Stimulated activated CD4-positive, alpha-beta T cell treated with anti-CD3 and anti-CD28 coated beads, Interleukin-12 subunit alpha, Interleukin-12 subunit beta, amount 100 ng/mL, for 24 hours (primary cell): ENCODE results near the gene SCARF2.
"Not testable (repeated sequence)": the region's sequence is repeated elsewhere in the genome, so short reads cannot be mapped to it uniquely, and the experiment has no call there.

Source experiments
- DNase-seq, 2 experiments: peaks; one replicate each; pipeline ENCODE4 v3.0.0-alpha.2; 2020; ENCODE audit warnings: low read depth in 2 of 2

SCARF2 gene

DNA sequence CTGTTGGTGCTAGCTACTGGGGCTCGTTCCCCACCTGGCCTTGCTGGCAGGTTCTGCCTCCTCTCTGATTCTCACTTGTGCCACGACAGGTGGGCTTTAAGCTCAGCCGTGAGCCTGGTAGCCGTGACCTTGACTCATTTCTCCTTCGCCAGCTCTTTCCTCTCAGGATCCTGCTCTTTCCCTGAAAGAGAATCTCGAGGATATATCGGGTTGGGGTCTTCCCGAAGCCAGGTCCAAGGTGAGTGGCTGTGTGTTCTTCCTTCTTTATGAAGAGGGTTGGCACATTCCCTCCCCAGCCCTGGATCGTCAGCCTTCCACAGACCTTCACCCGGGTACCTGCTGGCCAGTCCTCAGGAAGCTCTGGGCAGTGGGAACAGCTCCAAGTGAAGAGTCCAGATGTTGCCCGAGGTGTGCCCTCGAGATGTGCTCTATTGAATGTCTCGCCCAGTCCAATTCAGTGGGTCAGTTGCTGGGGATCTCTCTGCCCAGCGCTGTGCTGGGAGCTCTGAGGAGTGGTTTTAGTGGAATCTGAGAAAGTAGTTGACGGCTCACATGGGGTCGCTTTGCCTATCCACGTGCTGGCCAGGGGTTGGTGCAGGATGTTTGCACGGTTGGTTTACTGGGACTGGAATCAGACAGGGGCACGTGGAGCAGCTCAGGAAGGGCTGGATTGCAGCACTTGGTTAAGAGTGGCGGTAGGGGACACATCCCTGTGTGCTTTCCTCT, 42.3 kb downstream of the SCARF2 start:
- no peak for DNase-seq

DNA sequence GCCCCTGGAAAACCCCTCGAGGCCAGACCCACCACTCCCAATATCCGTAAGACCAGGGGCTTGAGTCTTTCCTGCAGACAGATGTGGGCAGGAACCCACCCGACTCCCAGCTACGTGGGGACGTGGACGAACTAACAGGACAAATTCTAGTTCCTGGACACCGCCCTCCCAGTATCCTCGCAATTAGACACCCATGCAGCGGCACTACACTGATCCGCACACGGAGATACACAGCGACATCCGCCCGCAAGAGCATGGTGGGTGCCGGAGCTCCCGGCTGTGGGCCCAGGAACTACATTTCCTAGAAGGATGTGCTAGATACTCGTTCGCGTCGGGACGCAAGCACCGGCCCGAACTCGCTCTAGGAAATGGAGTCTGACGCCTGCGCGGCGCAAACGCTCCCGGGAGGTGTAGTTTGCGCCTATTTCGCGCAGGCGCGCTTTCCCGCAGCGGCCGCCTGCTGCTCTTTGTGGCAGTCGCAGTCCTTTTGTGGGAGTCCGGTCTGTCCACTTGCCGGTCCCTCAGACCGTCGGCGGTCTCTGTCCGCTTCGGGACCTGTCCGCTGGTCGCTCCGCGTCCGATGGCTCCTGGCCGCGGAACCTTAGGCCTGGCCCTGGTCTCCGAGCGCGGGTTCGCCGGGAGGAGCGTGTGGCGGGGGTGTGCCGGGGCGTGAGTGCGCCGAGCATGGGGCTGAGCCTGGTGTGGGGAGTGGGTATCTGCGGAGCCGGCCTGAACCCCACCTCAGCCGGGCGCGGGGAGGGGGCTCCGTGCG, 43.7 kb downstream of the SCARF2 start, which contains the start of gene ZNF74:
Gene ZNF74, plus strand, starts transcription at position 447 of the 772 bp plus-strand sequence. CDS start 478 bp downstream, outside the sequence.
- peak; percentile 72 for DNase-seq

DNA sequence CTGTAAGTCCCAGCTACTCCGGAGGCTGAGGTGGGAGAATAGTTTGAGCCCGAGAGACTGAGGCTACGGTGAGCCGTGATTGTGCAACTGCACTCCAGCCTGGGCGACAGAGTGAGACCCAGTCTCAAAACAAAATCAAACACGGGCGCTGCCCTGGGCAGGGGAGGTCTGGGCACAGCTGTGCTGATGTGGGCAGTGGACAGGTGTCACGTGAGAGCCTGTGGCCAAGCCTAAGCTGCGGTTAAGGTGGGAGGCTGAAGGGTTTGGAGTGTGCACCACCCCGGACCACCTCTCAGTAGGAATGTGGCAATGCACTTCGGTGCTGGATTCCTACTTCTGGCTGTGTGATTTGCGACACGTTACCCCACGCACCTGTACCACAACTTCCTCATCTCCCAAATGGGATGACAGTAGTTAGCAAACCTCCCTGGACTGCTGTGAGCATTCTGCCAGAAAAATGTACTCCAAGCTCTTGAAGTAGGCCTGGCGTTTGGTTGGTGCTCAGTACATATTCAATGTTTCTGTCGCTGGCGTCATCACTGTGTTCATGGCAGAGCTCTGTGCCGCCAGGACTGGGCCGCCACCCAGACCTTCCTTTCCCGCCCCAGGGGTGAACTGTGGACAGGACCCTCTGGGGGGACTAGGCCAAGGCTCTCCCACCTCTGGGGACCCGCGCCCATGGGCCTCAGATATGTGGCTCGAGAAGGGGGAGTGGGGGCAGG, 44.5 kb downstream of the SCARF2 start:
- DNase-seq = no peak

DNA sequence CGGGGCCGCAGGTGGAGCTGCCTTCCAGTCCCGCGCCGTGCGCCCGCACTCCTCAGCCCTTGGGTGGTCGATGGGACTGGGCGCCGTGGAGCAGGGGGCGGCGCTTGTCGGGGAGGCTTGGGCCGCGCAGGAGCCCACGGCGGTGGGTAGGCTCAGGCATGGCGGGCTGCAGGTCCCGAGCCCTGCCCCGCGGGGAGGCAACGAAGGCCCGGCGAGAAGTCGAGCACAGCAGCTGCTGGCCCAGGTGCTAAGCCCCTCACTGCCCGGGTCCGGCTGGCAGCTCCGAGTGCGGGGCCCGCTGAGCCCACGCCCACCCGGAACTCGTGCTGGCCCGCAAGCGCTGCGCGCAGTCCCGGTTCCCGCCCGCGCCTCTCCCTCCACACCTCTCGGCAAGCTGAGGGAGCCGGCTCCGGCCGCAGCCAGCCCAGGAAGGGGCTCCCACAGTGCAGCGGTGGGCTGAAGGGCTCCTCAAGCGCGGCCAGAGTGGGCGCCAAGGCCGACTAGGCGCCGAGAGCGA, 45.2 kb downstream of the SCARF2 start:
- not testable (repeated sequence) for DNase-seq

DNA sequence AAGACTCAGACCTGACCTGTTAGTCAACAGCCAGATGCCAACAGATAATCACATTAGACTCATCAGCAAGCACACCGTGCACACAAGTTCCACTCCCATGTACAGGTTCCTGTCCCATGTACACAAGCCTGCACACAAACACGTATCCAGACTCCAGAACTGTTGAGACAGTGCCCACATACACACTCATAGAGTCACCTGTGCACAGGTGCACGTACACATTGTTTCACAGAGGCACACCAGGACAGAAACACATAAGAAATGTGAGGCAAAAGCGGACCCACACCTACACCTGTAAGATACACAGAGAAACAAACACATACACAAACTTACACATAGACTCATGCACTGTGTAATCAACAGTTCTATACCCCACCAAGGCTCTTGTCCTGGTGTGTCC, 46.4 kb downstream of the SCARF2 start:
- DNase-seq = no peak

DNA sequence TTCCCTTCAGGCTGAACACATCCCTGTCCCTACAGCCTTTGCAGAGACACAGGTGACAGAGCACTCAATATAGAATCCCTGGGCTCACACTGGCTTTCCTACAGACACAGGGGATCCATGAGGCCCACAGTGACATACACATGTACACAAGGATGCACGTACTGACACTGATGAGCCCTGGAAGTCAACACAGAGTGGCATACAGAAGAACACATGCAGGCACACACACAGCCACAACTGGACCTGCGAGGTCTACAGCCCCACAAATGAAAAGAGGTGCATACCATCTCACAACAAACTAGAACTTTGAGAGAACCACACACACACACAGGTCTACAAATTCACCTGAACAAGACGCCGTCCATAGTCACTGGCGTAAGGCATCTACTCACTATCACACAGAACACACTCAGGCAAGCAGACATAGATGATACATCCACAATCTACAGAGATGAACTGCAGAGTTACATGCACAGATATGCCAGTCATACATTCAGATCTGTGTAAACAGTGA, 47.2 kb downstream of the SCARF2 start:
- DNase-seq = no peak

DNA sequence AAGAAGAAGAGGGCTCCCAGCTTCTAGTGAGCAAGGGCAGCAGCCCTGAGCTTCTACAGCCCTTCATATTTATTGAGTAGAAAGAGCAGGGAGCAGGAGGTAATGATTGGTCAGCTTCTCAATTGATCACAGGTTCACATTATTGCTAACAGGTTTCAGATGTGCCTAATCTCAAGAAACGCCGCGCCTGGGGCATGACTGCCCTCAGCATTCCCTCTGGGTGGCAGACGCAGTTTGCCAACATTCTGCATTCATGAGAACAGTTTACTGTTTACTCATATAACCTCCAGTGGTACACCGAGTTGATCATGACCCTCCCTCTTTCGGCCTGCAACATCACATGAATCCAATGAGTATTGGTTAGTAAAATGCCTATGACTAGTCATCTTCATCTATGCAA, 48.3 kb downstream of the SCARF2 start:
- DNase-seq = no peak

DNA sequence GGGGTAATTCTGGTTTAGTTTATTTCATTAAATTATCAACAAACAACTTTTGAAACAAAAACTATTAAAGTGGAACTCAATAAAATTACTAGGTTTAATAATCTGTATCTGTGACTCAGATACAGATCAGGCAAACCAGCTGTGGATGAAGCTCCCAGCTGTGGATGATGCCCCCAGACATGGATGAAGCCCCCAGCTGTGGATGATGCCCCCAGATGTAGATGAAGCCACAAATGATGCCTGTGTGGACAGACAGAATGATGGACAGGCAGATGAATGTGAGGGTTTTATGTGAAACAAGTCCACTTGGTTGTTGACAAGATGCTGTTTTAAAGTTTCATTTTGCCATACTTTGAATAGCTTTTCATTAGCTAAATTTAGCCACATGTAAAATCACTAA, 49.4 kb downstream of the SCARF2 start:
- no peak for DNase-seq

DNA sequence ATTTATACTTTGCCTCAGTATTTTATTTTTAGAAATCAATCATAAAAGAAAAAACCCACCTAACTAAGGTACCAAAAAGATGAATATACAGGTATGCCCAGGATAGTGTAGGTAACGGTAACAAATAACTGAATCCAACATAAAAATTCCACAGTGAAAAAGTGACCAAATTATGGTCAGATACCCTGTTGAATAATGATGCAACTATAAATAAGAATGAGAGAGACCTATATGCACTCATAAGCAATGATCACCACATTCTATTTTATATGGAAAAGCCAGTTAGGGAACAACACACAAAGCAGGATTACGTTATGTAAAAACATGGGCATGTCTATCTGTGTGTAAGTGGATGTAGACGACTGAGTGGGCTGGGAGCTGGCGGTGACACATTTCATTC, 50.7 kb downstream of the SCARF2 start:
- no peak for DNase-seq

DNA sequence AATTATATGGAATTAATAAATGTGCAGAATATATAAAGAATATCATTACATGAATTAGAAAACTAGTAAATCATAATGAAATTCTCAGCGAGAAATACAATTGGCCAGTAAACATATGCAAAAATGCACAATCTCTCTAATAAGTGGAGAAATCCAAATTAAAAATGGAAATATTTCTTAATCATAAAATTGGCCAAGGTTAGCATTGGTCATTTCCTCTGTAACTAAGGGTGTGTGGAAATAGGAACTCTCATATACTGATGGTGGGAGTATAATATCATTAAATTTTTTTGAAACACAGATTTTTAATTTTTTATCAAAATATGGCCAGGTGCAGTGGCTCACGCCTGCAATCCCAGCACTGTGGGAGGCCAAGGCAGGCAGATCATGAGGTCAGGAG, 51.3 kb downstream of the SCARF2 start:
- DNase-seq = no peak

DNA sequence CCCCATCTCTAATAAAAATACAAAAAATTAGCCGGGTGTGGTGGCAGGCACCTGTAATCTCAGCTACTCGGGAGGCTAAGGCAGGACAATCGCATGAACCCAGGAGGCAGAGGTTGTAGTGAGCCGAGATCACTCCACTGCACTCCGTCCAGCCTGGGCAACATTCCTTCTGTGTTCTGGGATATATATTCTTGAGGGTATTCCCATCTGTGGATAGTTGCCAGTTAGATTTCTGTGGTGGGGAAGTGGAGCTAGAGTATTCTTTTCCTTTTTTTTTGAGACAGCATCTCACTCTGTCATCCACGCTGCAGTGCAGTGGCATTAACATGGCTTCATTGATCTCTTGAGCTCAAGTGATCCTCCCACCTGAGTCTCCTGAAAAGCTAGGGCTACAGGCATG, 52.8 kb downstream of the SCARF2 start:
- DNase-seq = no peak

DNA sequence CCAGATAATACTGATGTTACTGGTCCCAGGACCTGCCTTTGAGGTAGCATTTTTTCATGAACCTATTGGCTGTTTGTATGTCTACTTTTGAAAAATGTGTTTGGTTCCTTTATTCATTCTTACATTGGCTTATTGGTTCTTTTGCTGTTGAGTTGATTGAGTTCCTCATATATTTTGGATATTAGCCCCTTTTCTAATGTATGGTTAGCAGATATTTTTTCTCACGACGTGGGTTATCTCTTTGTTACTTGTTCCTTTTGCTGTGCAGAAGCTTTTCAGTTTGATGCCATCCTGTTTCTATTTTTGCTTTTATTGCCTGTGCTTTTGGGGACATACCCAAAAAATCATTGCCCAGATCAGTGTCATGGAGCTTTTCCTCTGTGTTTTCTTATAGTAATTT, 53.5 kb downstream of the SCARF2 start:
- DNase-seq = no peak

DNA sequence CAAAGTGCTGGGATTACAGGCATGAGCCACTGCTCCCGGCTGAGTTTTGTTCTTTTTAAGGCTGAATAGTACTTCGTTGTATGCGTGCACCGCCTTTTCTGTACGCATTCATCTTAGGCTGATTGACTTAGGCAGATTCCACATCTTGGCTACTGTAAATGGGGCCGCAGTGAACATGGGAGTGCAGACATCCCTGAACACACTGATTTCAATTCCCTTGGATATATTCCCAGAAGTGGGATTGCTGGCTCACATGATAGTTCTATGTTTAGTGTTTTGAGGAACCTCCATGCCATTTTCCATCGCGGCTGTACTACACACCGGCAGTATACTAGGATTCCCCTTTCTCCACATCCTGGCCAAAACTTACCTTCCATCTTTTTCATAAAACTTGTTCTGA, 54.1 kb downstream of the SCARF2 start:
- DNase-seq = no peak

DNA sequence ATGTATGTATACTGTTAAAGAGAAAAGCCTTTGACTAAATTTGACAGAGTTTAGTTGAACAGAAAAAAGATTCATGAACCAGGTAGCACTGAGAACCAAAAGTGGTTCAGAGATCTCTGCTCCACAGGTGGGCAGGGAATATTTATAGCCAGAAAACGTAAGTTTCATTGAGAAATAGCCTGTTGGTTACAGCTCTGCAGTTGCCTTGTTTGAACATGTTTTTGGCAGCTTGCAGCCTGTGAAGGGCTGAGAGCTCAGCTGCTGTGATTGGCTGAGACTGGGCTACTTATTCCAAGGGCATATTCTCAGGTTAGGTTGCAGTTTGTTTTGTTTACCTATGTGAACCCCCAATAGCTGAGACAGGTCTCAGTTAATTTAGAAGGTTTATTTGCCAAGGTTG, 57.1 kb downstream of the SCARF2 start:
- DNase-seq = no peak

DNA sequence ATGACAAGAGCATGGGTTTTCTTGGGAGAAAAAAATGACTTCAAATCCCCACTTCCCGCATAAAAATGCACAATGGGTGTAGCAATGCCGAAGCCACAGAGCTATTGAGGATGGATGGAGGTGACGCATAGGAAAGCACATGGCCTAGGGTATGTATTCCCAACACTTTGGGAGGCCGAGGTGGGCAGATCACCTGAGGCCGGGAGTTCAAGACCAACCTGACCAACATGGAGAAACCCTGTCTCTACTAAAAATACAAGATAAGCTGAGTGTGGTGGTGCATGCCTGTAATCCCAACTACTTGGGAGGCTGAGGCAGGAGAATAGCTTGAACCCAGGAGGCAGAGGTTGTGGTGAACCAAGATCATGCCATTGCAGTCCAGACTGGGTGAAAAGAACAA, 58.9 kb downstream of the SCARF2 start:
- DNase-seq = not testable (repeated sequence)

DNA sequence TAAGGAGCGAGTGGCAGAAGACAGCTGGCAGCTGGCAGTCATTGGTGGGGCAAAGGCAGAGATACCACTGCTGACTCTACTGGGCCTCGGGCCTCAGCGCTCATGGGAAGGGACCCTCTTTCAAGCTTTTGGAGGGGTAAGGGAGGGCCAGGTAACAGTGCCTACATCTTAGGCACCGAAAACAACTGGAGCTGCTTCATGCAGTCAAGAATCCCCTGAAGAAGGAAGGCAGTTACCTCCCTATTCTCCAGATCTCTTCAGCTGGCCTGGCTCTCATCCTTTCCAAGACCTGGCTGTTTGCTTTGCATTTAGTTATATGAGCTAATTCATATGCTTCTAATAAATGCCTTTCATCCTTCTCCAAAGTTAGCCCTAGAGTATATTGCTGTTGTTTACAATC, 59.5 kb downstream of the SCARF2 start:
- DNase-seq = no peak

DNA sequence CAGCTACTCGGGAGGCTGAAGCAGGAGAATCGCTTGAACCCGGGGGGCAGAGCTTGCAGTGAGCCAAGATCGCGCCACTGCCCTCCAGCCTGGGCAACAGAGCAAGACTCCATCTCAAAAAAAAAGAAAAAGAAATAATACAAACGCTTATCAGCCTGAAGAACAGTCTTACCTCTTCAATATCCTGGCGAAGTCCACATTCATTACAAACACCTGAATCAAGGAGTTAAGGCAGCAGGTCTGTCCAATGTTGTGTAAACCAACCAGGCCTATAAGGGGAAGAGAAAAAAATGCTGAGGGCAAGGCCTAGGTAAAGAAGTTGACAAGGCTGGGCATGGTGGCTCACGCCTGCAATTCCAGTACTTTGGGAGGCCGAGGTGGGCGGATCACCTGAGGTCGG, 60.6 kb downstream of the SCARF2 start:
- DNase-seq = not testable (repeated sequence)

DNA sequence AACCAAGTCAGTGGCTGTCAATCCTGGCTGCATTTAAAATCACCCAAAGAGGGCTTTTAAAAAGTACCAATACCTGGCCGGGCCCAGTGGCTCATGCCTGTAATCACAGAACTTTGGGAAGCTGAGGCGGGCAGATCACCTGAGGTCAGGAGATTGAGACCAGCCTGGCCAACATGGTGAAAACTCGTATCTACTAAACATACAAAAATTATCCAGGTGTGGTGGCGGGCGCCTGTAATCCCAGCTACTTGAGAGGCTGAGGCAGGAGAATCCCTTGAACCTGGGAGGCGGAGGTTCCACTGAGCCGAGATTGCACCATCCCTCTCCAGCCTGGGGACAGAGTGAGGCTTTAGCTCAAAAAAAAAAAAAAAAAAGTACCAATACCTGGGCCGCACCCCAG, 61.3 kb downstream of the SCARF2 start:
- DNase-seq = not testable (repeated sequence)
